Measurements from ENCODE around the gene CXorf65.

DNA sequence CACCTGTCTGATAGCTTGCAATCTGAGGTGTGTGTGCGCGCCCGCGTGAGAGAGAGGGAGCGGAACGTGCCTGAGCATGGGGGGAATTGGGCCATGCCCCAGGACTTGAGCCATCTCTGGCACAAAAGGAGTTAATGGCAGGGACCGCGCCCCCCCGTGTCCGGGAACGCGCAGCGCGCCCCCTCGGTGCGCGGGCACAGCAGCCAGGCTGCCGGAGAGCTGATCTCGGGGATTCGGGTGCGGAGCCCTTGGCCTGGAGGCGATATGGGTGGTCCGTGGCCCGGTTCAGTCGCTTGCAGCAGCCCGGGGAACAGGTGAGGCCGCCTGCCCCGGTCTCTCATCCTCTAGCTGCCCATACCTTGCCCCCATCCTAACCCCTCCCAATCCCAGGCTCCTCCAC lies 38.1 kb upstream of the CXorf65 start, which contains the start of gene NLGN3:
- TF ChIP-seq, protein P1, sequence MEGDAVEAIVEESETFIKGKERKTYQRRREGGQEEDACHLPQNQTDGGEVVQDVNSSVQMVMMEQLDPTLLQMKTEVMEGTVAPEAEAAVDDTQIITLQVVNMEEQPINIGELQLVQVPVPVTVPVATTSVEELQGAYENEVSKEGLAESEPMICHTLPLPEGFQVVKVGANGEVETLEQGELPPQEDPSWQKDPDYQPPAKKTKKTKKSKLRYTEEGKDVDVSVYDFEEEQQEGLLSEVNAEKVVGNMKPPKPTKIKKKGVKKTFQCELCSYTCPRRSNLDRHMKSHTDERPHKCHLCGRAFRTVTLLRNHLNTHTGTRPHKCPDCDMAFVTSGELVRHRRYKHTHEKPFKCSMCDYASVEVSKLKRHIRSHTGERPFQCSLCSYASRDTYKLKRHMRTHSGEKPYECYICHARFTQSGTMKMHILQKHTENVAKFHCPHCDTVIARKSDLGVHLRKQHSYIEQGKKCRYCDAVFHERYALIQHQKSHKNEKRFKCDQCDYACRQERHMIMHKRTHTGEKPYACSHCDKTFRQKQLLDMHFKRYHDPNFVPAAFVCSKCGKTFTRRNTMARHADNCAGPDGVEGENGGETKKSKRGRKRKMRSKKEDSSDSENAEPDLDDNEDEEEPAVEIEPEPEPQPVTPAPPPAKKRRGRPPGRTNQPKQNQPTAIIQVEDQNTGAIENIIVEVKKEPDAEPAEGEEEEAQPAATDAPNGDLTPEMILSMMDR (IDR thresholded peaks at IDR 0.05) = no peak
- TF ChIP-seq POLR2A (IDR thresholded peaks at IDR 0.05) = no peak

All from adrenal gland (tissue), 5 donors.